GM21717 (cell line): ENCODE data around the gene BEND7.
"Not testable (repeated sequence)": the region's sequence is repeated elsewhere in the genome, so short reads cannot be mapped to it uniquely, and the experiment has no call there.

Experiments used
- ATAC-seq: cut with Tn5 transposase; IDR thresholded peaks from one replicate; pipeline ENCODE4 v1.9.1; 2021; ENCODE audit warnings: mild to moderate bottlenecking, moderate library complexity; ENCODE audit not compliant: unreplicated experiment

The BEND7 gene, protein sequence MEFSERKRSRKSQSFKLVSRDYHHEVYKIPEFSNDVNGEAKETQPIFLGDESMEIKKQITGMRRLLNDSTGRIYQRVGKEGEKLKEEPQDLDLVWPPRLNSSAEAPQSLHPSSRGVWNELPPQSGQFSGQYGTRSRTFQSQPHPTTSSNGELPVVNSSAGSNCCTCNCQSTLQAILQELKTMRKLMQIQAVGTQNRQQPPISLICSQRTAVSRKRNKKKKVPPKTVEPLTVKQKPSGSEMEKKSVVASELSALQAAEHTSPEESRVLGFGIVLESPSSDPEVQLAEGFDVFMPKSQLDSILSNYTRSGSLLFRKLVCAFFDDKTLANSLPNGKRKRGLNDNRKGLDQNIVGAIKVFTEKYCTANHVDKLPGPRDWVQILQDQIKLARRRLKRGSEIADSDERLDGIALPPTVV

DNA sequence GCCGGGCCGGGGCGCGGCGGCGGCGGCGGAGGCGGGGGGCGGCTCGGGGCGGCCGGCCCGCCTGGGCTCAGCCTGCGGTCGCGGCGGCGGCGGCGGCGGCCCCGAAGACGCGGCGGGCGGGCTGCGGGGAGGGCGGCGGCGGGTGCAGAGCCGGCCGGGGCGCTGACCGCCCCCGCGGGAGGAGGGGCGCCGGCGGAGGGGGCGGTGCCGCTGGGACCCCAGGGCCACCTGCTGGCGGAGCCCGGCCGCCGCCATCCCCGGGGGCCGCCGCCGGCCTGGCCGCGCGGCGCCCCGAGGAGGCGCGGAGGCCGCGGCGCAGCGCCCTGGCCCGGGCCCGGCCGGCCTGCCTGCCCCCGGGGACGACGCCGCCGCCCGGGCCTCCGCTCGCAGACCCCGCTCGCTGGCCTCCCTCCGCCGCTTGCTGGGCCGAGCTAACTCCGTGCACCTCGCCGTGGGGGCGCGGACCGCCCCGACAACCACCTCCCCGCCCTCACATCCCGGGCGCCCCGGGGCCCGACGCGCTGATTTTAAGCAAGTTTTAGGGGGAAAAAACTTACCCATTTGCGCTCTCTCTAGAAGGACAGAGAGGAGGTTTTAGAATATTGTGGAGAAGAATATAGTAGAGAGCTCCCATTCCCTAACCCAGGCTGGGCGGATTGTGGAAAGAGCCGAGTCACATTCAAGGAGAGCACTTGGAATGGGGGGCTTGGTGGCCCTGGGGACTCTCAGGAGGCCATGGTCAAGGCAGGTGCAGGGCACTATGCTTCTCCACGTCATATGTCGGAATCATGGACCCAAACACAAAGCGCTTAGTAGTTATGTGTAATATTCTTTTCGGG is at the start of gene BEND7:
BEND7 (minus strand) TSS at position 140 of the 839 bp plus-strand sequence. CDS start 481 bp downstream, outside the sequence.
- no peak for ATAC-seq

DNA sequence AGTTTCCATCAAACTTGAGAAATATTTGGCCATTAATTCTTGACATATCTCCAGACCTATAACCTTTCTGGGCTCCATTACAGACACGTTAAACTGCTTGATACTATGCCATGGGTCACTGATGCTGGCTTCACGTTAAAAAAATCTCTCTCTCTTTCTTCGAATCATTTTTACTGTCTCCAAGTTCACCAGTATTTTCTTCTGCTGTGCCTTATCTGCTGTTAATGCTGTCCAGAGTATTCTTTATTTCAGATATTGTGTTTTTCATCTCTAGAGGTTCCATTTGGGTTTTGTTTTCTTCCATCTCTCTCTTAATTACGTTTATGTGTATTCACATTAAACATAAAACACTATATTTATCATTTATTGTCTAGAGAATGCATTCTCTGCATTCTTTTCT is 45.1 kb upstream of the BEND7 start:
- no peak for ATAC-seq

DNA sequence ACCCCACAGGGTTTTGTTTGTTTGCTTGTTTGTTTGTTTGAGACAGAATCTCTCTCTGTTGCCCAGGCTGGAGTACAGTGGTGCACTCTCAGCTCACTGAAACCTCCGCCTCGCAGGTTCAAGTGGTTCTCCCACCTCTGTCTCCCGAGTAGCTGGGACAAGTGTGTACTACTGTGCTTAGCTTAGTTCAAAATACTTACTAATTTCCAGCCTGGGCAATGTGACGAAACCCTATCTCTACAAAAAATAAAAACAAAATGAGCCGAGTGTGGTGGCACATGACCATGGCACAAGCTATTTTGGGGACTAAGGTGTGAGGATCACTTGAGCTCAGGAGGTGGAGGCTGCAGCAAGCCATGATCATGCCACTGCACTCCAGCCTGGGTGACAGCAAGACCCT is 42.7 kb upstream of the BEND7 start:
- ATAC-seq = no peak

DNA sequence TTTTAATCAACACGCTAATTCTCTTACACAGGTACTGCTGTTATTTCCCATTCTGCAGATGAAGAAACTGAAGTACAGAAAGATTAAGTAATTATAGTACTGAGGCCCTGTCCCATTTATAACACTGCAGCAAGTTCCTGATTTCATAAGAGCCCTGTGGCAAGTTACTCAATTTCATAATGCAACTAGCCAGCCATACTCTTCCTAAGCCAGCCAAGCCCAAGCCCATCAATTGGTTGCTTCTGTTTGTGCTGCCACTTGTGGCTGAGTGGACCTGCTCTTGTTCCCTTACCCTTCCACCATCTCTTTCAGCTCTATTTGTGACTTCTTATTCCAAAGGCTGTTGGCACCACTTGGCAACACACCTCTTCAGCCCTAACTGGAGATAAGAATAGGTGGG is 38.2 kb upstream of the BEND7 start:
- no peak for ATAC-seq

DNA sequence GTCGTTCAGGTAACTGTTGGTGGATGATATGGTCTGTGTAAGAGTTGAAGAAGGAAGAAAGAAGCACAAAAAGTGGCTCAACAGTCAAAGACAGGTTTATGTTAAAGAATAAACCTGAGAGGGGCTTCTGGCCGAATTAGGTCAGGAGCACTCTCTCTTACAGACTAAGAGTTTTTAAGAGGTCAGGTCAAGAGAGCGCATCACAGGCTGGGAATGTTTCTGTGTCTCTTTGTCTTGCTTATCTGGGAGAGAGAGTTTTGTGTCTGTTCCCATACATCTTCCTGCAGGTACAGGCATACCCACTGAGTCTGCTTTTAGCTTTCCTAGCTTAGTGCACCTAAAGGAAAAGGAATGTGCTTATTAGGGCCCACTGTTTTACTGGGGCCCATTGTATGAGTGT is 35.8 kb upstream of the BEND7 start:
- no peak for ATAC-seq

DNA sequence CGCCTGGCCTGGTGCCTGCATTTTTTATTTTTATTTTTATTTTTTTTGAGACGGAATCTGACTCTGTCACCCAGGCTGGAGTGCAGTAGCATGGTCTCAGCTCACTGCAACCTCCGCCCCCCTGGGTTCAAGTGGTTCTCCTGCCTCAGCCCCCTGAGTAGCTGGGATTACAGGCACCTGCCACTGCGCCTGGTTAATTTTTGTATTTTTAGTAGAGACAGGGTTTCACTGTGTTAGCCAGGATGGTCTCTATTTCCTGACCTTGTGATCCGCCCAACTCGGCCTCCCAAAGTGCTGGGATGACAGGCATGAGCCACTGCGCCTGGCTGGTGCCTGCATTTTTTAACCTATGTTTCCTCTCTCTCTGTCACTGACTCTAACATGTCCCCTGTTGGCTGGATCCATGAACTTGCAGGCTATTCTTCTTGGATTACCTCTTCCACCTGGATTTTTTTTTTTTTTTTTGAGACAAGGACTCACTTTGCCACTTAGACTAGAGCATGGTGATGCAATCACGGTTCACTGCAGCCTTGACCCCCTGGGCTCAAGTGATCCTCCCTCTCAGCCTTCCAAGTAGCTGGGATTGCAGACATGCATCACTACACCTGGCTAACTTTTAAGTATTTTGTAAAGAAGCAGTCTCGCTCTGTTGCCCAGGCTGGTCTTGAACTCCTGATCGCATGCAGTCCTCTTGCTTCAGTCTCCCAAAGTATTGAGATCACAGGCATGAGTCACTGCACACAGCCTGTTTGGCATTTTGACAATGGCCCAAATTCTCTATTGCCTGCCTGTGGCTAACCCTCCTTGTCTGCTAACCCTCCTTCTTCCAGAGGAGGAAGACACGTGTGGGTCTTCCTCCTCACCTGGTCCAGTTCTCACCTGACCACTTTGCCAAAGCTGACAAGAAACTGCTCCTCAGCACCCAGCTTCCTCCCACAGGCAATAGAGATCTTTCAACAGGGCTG is 34.9 kb upstream of the BEND7 start:
- no peak for ATAC-seq

DNA sequence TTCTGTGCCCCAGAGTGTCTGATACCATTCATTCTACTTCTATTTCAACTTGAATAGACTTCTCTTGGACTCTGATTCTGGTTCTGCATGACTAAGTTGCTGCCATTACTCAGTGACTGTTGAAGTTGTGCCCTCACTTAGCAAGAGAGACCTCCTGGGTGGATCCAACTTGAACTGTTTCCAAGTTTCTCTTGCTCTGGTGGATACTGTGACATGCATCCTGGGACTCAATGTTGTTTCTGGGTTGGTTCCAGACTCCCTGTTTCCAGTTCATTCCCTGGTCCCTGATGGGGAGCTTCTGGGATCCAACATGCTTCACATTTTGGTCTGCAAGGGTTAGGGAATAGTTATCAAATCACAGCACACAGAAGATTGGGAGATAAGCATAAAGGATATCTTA is 31.8 kb upstream of the BEND7 start:
- ATAC-seq = no peak

DNA sequence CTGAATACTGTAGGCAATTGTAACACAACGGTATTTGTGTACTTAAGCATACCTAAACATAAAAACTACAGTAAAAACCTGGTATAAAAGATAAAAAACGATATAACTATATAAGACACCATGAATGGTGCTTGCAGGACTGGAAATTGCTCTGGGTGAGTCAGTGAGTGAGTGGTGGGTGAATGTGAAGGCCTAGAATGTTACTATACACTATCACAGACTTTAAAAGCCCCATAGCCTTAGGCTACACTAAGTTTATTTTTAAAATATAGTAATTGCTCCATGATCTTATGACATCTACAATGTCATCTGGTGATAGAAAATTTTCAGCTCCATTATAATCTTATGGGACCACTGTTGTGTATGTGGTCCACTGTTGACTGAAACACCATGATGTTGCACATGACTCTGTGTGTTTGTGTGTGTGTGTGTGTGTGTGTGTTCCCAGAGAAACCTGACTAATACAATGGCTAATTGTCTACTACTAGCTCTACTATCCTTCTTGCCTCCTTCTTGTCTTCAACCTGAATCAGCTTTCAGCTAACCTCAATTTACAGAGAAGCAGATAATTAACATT is 30.4 kb upstream of the BEND7 start:
- no peak for ATAC-seq

DNA sequence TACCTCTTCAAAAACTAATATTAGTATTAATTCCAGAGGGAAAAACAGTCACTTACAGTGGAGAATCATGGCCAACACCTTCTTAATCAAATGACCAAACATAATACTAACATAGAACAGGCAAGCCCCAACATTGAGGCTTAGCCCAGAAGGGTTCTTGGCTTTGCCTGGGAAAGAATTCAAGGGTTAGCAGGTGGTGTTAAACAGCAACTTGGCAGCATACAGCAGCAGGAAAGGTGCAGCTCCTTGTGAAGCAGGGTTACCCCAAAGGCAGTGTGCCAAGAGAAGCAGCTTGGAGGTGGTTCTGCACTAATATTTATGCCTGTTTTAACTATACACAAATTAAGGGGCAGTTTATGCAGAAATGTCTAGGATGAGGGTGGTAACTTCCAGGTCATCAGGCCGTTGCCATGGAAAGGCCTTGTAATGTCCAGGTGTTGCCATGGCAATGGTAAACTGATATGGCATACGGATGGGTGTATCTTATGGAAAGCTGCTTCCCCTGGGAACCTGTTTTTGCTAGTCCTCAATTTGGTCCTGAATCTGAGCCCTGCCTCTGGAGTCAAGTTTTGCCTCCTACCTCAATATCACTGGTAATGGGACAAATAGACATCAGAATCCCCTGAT is 27.2 kb upstream of the BEND7 start:
- ATAC-seq = no peak

DNA sequence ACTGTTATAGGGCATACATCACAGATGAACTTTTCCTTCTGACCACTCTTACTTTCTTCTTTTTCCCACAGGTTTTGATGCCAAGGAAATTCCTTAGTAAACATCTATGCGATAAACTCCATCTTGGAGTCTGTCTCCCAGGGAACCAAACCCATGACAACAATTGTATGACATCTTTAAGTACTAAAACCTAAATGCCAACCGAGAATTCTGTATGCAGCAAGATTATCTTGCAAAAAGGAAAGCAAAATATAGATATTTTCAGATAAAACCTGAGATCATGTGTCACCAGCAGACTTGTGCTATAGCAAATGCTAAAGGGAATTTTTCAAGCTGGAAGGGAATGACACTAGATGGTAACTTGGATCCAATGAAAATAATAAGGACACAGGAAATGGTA is 22.0 kb upstream of the BEND7 start:
- ATAC-seq = no peak

DNA sequence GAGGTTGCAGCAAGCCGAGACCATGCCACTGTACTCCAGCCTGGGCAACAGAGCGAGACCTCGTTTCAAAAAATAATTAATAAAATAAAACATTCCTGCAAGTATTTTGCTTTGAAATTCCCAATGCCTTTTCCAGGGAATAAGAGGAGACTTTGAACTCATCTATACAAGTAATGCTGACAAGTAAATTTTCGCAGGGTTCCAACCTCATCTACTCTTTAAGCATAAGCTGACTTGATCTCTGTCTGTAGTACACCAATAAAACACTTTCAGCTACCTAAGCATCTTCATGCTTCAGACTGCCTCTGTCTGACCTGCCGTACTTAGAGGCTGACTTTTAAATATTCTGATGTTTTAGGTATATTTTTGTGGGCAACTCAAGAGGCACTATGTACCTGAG is 13.7 kb upstream of the BEND7 start:
- no peak for ATAC-seq

DNA sequence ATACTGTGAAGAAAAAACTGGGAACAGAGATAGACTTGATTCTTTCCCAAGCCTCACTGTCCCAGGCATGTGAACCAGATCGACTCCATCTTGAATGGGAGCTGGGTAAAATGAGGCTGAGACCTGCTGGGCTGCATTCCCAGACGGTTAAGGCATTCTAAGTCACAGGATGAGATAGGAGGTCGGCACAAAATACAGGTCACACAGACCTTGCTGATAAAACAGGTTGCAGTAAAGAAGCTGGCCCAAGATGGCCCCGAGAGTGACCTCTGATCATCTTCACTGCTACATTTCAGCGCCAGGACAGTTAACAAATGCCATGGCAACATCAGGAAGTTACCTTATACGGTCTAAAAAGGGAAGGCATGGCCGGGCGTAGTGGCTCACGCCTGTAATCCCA is 9.2 kb upstream of the BEND7 start:
- not testable (repeated sequence) for ATAC-seq

DNA sequence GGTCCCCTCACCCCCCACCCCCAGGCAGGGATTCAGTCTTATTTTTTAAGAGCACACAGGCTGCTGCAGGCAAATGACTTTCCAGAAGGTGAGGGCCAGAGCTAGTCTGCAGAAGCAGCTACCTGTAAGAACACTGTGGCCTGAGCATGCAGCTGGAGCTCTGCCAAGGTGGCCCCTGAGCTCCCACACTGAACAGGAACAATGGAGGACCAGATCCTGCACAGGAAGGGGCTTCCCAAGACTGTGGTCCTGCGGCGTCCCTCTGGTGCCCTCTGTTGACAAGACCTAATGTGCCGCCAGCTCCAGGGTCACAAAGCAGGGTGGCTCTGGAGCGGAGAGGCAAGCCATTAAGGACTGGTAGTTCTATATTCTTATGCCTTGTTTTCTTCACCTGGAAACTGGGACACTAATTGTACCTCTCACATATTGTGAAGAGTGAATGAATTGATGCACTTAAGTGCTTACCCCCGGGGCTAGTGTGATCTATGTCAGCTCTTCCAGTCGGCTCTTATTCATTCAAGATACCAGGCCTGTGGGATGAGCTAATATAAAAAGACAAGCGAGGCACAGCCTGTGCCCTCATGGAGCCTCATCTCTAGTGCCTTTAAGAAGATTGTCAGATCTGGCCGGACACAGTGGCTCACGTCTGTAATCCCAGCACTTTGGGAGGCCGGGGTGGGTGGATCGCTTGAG is 8.0 kb upstream of the BEND7 start:
- ATAC-seq = no peak

DNA sequence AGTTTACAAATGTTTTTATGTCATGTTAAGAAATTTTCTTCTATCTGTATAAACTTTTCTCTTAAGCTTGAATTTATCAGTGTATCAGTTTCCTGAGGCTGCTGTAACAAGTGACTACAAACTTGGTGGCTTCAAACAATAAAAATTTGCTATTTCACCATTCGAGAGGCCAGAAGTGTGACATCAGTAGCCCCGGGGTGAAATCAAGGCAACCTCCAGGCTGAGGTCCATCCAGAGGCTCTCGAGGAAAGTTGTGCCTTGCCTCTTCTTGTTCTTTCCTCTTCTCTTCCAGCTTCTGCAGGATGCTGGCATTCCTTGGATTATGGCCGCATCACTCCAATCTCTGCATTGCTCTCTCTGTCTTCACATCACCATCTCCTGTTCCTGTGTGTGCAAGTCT is 6.5 kb upstream of the BEND7 start:
- ATAC-seq = no peak

DNA sequence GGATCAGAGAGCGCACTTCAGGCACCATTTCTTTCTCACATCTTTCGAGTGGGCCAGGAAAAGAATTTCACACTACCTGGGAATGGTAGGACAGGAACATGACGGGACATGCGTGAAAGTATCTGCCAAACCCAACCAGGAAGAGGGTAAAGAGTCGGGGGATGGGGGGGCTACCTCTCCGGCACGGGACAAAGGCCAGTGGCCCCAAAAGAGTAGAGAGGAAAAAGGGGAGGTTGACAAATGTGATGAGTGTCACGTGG is 830 bp upstream of the BEND7 start:
- no peak for ATAC-seq

DNA sequence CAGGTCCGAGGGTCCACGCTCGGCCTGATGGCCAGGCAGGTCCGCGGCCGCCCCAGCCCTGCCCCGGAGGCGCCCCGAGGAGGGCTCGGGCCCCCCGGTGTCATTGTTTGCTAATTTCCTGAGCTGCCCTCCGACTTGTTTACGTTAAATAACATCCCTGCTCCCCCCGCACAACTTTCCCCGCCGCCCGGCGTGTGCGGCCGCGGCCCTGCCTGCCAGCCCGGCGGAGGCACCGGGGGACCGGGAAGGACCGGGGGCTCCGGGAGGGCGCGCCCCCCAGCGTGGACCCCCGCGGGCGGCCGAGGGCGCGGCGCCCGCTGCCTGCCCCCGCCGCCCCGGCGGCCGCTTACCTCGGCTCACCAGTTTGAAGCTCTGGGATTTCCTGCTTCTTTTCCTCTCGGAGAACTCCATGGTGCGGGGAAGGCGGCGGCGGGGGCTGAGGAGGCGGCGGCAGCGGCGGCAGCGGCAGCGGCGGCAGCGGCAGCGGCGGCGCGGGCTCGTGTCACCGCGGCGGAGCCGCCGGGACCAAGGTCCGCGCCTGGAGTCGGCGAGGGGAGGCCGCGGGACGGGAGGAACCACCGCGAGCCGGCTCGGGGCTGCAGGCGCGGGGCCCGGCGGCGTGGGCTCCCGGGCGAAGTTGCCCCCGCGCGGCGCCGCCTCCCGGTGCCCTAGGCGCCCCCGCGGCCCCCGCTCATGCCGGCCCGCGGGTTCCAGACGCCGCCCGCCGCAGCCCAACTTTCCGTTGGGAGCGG is 515 bp downstream of the BEND7 start:
- ATAC-seq = no peak

DNA sequence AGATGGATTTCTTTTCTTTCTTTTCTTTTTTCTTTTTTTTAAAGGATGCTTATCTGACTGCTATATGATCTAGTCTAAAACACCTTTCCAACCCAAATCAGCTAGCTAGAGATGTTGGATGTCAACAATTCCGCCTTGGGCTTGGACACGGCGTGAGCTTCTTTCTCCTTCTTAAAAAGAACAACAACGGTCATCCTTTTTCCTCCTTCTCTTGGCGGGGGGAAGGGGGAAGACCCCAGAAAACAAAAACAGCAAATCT is 1.0 kb downstream of the BEND7 start:
- no peak for ATAC-seq

DNA sequence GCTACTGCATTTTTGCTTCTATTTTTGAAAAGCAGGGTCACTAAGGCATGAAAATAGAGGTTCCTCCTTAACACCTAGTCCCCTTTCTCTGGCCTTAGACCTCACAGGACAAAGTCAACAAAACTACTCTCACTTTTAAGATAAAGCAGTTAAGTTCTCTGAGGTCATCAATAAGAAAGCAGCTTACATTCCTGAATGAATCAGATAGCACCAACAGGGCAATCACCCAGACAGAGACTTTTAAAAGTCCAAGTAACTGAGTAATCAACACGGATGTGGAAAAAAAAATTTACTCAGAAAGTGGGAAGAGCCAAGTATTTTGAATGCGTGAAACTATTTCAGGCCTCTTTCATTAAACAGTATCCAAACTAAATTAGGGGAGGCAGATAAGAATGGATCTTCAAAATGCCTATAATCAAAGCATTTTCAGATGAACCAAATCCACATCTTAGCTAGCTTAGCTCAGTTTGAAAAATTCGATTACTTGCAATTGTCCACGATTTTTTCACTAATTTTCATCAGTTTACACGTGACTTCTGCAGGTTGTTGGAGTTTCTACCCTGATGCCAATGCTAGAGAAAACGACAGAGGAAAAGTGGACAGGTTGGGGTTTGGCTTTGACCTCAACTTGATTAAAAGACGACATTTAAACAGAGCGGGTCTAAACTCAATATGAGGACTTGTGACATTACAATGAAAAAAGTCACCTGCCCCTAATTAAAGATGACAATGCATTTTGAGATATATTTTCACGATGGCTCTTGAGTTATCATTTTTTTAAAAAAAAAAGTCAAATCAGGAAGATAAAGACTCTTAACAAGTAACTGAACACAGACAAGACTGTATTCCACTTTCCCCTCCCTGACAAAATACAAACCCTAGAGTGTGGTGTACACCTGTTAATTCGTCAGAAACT is 1.6 kb downstream of the BEND7 start:
- ATAC-seq = no peak
